Stimulated activated CD8-positive, alpha-beta memory T cell treated with anti-CD3 and anti-CD28 coated beads, Interleukin-12 subunit alpha, Interleukin-12 subunit beta, amount 100 ng/mL, for 24 hours (primary cell): ENCODE data around the gene NUP210L.

ENCODE experiments used
- DNase-seq: peaks from one replicate; pipeline ENCODE4 v3.0.0-alpha.2; 2020; ENCODE audit errors: extremely low read depth

NUP210L gene

DNA sequence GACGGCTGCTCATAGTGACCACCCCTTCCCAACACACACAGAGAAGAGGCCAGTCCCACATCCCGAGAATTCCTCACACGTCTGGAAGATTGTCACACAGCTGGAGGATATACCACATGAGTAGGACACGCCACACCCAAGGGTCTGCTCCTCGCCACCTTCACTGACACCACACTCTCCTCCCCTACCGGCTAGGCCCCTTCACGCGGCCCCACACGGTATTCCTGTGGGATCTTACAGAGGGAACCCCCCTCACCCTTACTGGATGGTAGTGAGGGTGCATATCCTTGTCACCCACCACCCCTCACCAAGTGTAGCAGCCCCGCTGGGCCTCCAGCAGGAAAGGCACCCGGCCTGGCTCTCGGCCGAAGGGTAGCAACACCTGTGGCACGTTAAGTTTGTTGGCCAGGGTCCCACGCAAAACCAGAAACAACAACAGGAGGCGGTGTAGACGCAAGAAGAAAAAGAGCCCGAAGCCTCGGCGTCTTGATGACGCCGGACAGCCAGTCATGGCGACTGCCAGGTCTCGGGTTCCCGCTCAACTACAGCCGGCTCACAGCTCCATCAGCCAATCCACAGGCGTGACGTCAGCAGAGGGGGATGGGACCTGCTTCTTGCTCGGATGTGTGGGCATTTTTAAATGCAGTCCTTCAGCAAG lies at the start of gene NUP210L:
Gene NUP210L (minus strand): TSS at position 540 of the 658 bp plus-strand sequence.
- no peak for DNase-seq

GRCh38 chr1:154199563-154199879 lies 44.6 kb upstream of the NUP210L start:
- no peak for DNase-seq

GRCh38 chr1:154198756-154199562 lies 44.1 kb upstream of the NUP210L start:
- DNase-seq, result no peak

DNA sequence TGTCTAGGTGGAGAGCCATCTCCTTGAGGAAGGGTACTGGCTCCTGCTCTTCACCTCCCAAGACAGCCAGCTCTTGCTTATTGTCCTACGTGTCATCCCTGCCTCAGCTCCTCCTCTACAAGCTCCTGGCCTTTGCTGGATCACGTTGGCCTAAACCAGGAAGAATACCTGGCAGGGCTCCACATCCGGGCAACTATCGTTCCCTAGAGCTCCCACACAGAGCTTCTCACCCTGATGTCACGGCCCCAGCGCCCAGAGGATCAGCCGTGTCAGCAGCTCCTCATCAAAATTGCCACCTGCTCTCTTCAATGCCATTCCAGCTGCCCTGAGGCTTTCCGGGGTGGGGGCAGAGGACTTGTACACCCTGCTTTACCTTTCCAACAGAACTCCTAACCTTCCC lies 38.9 kb upstream of the NUP210L start:
- DNase-seq, result no peak

DNA sequence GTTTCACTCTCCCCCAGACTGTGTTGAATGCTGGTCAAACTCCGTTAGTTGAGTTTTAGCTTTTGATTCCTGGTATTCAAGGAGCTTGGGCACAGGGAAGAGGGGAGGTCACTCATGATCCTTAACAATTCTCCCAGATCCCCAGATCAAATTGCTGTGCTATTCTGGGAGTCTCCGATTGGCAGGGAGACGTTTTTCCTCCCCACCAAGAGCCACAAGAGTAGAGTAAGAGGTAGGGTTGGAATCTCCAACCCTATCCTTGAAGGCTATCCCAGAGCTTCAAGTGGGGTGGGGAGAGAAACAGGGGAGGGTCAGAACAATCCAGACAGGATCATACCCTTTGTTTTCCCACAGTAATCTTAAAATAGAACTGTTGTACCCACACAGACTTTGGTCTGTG lies 37.6 kb upstream of the NUP210L start:
- DNase-seq, result no peak

DNA sequence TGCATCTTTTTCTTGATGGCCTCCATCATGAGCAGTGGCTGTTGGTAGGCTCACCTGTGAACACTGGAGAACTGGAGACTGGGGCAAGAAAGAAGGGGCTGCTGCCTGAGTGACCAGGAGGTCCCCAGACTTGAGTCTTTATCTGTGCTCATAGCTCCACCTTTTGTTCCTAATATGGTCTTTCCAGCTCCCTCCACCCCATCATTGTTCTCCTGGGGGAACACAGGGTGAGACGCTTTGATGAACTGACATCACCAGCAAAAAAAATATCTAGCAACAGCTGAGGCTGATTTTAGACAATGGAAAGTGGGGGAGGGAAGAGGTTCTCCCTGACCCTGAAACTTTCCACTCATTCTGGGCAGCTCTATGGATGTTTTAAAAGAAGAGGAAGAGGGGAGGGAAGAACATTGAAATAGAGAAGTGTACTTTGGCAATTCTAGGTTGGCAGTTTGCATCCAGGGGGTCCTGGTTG lies 37.2 kb upstream of the NUP210L start, which contains the start of gene TPM3:
Gene TPM3 (minus strand): TSS at position 111 of the 472 bp plus-strand sequence. CDS start 82 bp downstream, at position 29.
- no peak for DNase-seq

DNA sequence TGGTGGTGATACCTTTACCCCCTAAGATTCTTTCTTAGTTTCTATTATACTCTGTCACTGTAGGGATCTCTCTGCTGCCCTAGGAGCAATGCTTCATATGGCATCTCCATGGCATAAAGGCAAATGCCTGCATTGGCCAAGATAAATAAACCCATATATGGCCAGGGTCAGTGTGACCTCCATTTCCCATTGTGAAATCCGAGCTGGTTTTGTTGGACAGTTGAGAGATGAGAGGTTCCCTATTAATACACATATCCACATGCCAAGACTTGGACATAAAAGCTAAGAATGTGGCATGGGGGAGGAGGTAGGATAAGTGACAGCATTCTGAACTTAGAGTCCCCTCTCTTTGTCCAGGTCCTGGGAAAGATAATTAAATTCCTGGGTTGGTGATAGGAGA lies 35.7 kb upstream of the NUP210L start:
- DNase-seq, result no peak

DNA sequence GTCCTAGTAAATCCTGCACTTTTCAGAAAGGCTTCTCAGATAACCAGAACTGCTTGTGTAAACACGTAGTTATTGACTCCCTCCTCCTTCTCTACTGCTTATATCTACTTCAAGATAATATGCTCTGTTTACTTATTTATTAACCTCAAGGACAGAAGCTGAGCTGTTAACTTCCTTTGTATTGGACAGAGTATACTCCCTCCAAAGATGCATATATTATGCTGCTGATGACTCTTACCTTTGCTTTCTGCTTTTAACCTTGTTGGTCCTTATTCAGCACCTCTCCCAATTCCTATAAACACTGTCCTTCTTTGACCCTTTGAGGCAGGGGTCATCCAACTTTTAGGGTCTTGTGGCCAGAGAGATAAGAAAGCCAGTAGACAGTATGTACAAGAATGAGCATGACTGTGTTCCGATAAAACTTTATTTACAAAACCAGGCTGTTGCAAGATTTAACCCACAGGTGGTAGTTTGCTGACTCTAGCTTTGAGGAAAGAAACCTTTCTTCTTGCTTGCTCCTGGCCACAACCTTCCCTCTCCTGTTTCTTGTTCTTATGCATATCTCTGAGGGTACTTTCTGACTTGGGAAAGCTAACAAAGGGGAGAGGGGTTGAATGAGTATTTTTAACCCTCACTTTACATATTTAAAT lies 32.1 kb upstream of the NUP210L start:
- DNase-seq, result no peak

GRCh38 chr1:154186177-154186576 lies 31.3 kb upstream of the NUP210L start:
- no peak for DNase-seq

DNA sequence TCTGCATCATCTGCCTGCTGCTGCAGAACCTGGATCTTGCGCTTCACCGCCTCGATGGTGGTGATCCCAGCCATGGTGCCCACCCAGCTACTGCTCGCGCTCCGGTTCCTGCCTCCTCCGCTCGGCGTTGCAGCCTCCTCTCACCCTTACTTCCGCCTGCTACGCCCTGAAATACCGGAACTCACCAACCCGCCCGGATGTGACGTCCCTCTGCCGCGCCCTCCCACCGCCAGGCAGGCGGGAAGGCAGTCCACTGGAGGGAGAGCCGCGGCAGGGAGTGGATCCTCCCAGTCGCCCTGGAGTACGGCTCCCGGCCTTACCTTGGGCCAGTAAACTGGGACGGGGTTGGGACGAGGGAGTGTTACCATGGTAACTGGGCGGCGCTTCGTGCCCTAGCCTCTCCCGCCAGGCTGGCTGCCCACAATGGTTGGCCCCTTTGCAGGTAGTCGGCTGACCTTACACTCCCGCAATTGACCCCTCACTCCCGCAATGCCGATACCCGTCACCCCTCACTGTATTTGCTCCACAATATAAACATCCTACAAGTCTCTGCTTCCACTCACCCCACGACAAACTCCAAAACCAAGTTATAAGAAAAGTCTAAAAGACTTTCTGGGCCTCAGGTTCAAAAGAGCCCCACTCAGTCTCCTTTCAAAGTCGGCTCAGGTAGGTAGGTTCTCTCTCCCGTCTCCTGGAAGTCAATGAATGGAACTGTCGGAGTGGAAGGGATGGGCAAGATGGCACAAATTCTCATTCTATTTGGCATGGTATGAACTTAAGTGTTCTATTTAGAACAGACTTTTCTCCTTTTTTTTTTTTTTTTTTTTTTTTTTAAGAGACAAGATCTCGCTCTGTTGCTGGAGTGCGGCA lies 28.4 kb upstream of the NUP210L start:
- DNase-seq, result peak; percentile 87

DNA sequence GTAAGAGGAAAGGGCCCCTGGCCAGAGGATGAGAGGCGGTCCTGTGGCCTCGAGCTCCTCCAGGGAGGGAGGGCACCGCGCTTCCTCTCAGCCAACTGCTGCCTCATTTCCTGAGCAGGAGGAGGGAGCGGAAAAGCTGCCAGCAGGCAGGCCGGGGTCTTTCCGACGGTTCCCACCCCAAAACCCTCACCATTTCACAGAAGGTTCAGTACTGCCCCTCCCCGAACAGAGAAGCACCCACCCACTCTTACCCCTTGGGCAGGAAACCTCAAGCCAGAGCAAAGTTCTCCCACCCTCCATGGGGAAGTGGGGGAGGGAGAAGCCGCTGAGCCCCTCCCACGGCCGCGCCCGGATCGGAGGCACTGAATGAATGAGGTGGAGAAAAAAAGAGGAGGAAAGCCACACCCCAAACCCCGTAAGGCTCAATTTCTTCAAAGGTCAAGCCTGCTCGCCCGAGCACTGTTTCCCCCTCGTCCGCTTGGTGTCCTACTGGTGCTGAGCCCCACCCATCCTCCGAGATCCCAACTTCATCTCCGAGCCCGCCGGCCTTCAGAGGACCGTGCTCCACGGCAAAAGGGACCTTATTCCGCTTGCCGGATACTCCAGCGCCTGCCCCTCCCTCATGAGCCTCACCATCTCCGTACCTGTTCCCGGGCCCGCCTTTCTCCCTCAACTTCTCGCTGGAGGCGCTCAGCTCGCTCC lies 27.6 kb upstream of the NUP210L start:
- DNase-seq, result peak; percentile 64

GRCh38 chr1:154181944-154182343 lies 27.1 kb upstream of the NUP210L start:
- DNase-seq, result no peak

GRCh38 chr1:154179946-154180687 lies 25.2 kb upstream of the NUP210L start:
- DNase-seq, result no peak

- DNase-seq, result no peak
Observed at GRCh38 chr1:154178911-154179811, 24.3 kb upstream of the NUP210L start.

GRCh38 chr1:154178013-154178412 lies 23.1 kb upstream of the NUP210L start:
- DNase-seq, result no peak

GRCh38 chr1:154176337-154176736 lies 21.5 kb upstream of the NUP210L start:
- no peak for DNase-seq

DNA sequence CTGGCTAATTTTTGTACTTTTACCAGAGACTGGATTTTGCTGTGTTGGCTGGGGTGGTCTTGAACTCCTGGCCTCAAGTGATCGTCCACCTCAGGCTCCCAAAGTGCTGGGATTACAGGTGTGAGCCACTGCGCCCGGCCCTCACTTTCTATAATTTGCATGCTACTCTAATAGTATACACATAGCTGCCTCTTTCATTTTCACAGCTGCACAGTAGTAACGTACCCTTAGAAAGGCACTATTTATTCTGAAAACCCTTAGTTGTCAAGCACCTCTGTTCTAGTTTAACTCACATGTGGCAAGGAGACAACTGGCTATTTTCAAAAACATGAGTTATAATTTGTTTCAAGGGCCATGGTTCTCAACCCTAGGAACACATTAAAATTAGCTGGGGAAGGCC lies 19.8 kb upstream of the NUP210L start:
- no peak for DNase-seq

- no peak for DNase-seq
Observed at GRCh38 chr1:154171880-154172279, 17.0 kb upstream of the NUP210L start.

DNA sequence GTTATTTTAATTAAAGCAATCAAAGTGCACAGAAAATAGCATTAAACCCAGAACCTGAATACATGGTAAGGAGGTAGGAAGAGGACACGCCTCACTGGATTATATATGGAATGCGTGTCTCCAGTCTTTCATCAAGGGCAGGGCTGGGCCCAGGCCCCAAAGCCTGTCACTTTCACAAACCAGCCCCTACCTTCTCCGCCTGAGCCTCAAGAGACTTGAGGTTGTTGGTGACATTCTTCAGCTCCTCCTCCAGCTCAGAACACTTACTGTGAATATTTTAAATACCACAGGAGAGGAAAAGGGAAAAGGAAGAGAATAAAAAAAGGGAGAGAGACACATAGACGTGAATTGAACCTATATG lies 16.3 kb upstream of the NUP210L start:
- no peak for DNase-seq
